GM18499 (cell line): ENCODE results near the gene PLPP3.
A peak's percentile ranks its signal among the peaks of the same experiment; 100 is the strongest.

Experiments
- ATAC-seq: cut with Tn5 transposase; IDR thresholded peaks from one replicate; pipeline ENCODE4 v1.9.1; 2021; ENCODE audit warnings: moderate number of reproducible peaks; ENCODE audit not compliant: insufficient read depth, unreplicated experiment

Gene PLPP3

DNA sequence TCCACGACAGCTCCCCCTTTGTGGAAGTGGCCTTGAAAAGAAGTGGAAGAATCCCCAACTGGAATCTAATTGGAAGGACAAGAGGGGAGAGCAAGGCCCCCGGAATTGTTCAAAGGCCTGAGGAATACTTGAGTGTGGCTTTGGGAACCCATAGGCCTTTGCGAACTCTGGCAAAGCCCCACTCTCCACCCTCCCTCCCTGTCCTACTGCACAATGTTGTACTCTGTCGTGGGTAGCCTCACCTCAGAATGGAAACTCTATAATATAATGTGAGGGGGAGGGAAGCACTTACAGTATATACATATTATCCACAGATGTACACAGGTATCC lies 28.5 kb downstream of the PLPP3 start:
- ATAC-seq: no peak

DNA sequence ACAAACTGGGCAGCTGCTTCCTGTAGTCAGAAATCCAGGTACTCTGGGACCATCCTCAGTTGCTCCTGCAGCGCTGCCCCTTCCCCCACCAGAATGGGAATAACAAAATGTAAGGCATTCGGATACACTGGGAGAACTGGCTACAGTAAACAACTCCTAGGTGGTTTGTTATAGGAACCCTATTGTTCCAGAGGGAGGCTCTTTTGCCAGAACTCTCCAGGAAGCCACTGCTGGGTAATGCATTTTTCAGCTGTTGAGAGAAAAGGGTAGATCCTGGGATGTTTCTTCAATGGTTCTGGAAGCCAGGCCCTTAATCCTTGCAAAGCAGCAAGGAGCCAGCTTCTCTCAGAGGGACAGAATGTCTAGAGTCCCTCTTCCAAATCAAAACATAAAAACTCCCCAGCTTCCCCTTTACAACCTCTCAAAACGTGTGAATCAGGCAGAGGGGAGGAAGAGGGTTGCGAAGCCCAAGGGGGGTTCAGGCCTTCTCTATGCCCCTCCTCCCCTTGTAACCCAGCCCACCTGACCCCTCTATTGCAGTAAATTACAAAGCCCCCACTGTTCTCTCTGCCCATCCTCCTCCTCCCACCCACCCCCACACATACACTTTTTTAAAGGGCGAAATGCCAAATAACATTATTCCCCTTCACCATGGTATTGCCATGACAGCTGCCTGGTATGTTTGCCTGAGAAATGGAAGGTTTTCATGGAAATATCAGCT lies 29.1 kb downstream of the PLPP3 start:
- no peak for ATAC-seq

DNA sequence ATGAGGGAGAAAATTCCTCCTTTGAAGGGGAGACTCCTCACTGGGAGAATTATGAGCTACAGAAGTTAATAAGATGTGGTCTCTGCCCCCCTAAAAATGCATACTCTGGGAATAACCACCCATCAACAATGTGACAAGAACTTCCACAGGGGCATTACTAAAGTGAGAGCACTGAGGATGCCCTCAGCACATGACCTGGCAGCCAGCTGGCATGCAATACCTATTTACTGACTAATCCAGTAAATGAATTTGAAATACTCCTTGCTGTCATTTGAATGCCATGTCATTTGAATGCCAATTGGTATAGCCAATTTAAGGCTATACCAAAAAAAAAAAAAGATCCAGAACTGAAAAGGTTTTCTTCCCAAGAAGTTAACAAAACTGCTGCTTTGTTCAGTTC lies 30.8 kb downstream of the PLPP3 start:
- ATAC-seq: no peak

DNA sequence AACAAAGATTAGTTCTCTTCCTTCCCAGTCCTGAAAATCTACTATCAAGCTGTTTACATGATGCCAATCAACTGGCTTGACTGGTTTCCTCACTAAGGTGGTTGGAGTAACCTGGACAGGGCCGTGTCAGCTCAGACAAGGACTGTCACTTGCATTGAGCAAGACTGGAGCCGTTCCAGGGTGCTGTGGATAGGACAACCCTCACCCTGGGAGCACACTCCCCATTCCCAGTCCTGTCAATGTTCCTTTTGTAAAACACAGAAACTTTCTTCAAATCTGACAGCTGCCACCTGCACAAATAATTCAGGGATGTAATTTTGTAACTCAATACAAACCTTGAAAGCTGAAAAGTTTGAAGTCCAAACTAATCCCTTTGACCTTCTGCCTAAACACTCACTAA lies 31.4 kb downstream of the PLPP3 start:
- no peak for ATAC-seq

DNA sequence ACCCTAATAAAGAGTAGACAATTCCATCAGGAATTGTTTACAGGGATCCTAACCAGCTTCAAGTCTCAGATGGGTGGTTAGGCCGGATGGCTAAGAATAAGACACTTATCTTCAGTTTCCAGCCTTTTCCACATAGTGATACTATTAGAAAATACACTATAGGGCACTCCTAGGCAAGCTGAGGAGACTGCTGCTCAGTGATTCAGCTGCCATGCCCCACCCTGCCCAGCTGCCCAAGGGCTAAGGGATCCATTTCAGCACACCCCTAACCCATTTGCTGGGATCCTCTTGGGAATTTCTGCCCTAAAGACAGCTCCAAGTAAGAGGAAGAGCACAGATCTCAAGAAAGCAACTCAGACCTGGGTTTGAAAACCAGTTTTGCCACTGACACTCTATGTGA lies 31.9 kb downstream of the PLPP3 start:
- no peak for ATAC-seq

DNA sequence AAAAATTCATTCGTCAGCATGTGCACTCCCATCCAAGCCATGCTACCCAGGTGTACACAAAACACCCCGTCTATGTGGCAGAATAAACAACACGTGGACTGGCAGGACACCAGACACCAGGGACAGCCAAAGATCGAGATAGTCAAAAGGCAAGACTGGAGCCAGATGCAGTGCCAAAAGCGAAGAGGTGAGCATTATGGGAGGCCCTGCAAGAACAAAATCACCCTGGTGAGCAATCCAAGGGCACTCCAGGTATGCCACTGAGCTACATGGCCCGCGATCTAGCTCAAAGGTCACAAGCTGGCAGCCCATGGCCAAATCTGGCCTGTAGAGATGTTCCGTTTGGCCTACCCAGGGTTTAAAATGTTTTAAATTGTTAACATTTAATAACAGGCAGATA lies 33.7 kb downstream of the PLPP3 start:
- ATAC-seq: no peak

DNA sequence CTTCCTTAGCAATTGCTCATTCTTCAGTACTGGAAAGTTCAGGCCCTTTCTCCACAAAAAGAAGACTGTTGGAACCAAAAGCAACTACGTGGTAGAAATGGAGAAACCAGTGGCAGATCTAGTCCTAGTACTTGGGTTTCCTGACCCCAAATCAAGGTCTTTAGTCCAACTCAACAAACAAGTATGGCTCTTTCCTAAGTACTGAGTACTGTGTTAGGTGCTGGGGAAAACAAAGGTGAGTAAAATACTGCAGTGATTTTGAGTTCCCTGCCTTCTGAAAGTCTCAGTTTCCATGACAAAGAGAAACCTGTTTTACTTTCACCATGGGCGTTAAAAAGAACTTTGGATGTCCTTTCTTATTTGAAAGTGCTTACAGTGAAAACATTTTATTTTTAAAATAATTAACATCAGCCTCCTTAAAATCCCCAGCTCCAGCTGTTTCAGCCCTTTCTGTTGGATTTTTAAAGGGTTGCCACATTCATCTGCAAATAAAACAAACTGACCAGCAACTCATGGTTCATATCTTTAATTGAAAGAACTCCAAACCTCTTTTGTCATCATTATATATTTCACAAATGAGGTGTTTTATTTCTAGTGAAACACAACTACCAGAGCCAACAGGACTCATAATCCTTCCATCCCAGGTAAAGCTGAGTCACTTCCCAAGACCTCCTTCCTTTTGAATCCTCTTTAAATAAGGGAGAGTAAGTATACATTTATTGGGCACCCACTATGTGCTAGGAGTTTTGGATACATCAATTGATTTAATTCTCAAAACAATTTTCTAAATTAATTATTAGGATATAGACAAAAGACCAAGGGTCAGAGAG lies 35.4 kb downstream of the PLPP3 start:
- no peak for ATAC-seq

DNA sequence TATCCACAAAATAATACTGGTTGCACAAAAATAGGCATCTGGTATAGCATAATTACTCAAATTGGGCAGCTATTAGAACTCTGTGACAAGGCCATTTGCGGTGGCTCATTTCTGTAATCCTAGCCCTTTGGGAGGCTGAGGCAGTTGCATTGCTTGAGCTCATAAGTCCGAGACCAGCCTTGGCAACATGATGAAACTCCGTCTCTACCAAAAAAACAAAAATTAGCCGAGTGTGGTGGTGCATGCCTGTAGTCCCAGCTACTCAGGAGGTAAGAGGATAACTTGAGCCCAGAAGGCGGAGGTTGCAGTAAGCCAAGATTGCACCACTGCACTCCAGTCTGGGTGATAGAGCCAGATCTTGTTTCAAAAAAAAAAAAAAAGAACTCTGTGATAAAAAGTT lies 36.7 kb downstream of the PLPP3 start:
- ATAC-seq: no peak

DNA sequence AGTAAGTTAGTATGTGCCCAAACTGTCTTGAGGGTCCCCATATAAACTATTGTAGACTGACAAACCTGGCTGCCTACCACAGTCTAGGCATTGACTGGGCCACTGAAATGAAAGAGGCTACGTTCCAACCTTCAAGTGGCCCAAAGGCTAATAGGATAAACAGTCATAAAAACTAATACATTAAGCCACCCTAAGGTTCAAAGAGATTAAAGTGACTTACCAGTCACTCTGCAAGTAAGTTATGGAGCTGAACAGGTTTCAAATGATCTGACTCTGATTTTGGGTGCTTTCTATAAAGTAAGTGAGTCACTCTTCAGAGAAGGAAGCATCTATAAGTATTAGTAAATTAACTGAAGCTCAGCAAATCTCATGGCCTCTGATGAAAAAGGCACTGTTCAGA lies 38.0 kb downstream of the PLPP3 start:
- ATAC-seq: no peak

DNA sequence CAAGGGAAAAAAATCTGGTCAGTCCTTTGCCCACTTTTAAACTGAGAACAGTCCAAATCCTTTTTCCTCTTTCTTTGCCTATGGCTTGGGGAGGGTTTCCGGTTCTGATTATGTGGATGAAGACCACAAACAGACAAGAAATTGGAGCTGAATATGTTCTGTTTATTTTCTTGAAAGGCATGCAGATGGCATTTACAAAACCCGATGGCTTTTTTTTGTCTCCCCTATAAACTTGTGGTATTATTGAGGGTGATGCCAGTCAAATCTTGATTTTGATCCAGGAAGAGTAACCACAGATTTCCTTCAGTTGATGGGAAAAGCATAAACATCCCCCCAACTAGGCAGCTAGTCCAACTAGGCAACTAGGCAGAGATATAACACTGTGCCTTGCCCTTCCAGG lies 38.9 kb downstream of the PLPP3 start:
- ATAC-seq: no peak

DNA sequence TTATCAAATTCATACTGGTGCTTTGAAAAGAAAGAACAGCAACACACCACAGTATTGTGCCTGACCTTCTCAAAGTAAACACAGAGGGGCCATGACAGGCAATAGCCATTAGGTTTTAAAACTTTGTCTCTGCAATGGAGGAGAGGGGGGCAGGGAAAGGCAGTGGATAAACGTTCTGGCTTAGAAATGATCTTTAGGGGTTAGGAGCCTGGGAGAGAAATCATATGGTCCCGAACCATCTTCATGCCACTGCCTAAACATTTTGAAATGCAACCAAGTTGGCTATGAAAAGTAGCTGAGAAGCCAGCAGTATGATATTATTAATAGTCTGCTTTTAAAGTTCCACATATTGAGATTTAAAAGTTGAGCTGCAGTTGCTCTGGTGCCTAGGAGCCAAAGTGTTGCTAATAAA lies 39.8 kb downstream of the PLPP3 start:
- ATAC-seq: no peak

DNA sequence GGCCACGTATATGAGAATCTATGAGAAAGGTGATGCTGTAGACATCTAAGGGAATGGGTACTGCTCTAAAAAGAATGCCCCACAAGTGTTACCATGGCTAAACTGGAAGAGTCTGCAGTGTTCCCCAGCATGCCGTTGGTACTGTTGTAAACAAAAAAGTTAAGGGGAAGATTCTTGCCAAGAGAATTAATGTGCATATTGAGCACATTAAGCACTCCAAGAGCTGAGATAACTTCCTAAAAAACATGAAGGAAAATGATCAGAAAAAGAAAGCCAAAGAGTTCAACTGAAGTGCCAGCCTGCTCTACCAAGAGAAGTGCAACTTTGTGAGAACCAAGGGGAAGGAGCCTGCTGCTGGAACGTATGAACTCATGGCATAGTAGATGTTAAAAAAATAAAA lies 40.8 kb downstream of the PLPP3 start:
- ATAC-seq: no peak

DNA sequence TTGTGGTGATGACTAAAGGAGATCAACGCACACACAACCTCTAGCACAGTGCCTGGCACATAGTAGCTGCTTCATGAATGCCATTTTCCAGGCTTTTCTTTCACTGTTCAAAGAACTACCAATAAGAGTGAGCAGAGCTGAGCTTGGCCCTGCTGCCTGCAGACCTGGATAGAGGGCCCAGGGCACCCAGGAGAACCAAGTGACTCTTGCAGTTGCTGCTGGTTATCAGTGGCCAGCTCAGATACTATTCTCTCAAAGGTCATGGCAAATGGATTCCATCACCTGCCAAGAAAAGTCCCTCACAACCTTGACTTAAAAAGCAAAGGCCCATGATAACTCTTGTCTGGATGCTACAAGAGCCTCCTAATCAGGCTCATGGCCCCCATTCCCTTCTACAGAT lies 41.7 kb downstream of the PLPP3 start:
- ATAC-seq: no peak

DNA sequence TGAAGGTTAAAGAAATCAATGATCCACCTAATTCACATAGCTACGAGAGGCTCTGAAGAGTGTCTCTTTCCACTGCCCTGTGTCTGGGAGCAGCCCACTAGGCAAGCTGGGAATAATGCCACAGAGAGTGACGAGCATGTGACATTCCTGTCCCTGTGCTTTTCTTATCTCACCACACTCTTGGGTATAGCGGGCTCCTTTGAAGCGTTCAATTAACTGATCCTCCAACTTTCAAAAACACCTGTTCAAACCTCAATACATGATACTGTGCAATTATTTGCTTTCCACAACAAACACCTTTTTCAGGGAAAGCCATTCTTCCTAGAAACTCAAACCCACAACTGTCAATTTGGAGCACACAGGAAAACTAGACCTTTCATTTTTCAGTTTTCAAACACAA lies 43.4 kb downstream of the PLPP3 start:
- ATAC-seq: no peak

DNA sequence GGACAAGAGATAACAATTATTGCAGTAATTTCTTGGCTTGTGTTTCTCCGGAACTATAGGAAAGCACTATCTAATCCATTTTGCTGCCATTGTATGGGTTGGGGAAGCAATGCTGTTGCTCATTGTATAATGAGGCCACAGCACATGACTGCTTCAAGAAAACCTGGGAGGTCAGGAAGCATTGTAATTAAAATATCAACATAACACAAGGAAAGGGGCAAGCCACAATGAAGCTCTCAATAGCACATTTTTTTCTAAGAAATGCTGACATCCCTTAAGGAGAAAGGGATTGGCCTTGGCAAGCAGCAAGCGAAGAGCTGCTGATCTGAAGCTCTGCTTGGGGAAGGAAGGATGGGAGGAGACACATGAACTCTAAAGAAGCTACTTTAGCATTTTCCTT lies 44.0 kb downstream of the PLPP3 start:
- no peak for ATAC-seq

DNA sequence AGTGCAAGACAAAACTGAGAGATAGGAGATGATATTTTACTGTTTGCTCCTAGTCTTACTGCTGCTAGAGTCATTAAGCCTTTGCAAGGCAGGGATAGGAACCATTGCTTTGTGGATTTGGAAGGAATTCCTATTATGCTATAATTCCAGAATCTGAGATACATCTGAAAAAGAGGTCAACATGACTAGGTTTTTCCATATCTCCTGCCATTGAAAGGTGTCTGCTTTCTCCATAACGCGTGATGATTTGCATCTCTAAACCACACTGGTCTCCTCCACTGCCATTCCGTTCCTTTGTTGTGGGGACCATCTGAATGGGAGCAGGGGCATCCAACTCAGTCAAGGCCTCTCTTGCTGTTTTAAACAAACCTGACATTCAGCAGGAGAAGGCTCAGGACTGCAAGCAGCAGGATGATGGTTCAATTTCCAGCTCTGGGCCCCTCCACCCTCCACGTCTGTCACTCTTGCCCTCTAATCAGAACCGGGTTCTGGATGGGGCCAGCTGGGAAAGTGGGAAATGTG lies 45.2 kb downstream of the PLPP3 start:
- no peak for ATAC-seq

DNA sequence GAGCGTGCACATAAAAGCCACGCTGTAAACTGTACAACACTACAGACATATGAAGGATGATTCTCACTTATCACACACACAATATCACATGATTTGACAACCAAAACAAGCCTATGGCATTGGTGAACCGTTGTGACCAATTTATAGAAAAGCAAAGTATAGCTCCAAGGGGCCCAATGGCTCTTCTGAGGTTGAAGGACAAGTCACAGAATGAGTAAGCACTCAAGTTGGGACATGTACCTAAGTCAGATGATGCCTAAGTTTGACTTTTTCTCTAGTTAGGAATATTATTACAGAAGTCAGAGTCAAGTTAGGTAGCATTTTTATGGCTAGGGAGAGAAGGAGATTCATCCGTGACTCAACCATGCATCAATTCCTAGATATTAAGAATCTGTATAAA lies 45.7 kb downstream of the PLPP3 start:
- peak; percentile 84 for ATAC-seq

DNA sequence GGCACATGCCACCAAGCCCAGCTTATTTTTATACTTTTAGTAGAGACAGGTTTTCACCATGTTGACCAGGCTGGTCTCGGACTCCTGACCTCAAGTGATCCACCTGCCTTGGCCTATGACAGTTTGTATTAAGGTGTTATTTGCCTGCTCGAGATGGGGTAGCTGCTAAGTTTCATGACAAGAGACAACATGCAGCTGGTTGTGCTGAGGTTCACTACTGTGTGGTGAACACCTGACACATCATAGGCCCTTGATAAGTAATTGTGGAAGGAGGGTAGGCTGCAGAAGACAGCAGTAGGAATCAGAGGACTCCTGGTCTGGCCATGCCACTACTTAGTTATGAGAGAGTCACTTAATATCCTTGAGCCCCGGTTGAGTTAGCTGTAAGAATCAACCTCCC lies 46.2 kb downstream of the PLPP3 start:
- ATAC-seq: no peak

DNA sequence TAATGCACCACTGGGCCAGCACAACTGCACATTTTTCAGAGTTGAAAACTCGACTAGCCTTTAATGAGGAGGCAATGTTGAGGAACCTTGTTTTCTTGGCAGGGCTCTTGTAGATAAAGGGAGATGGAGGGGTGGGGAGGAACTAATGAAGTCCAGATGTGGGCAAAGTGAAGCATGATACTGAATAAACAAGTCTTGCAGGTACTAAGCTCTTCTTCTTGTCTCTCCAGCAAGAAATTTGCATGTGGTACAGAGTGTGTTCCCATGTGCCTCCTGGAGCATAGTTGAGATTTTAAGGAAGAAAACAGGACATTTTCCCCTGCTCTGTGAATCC lies 47.0 kb downstream of the PLPP3 start:
- ATAC-seq: no peak

DNA sequence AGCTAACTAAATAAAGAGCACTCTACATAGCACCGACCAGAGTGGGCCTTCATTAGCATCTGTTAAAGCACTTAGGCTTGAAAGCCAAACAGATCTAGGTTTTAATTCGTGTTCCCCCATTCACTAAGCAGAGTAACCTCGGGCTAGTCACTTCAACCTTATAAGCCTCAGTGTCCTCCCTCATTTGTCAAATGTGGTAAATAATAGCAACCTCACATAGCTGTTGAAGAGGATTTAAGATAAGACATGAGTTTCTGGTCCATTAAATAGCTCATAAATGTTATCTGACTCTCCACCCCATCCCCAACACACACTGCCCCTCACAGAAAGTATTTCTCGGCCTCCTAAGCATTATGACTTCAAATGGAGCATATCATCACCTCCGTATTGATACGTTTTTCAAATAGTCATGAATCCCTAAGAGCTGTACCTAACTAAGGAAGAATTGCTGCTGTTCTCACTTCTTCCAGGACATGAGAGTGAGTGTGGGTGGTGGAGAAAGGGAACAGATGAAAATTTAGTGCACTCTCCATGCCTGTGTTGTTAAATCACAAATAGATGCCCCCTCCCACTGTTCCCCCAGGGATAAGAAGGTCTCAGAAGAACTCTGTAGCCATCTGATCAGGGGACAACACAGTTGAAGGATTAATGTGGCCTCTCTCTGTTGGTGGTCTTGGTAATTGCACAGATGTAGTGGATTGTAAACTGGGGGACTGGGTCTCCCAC lies 47.6 kb downstream of the PLPP3 start:
- no peak for ATAC-seq

DNA sequence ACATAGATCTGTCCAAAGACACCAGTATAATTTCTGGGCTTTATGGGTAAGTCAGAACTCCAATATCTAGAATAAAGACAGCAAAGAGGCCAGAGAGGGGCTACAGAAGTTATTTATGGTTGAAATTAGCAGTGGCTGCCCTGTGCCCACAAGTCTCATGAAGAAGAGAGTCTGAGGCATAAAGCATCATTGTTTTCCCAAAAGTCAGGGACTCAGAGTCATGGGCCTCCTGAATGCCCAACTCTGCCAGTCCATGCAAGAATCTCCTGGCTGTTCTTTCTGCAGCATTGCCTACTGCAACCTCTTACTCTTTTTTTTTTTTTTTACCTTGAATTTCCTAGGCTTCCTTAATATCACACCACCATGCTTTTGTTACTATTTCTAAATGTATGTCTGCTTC lies 49.6 kb downstream of the PLPP3 start:
- ATAC-seq: no peak
